GM18907 (cell line): ENCODE results near the gene ATG5.

Experiments
- ATAC-seq: cut with Tn5 transposase; IDR thresholded peaks from one replicate; pipeline ENCODE4 v1.9.1; 2021; ENCODE audit warnings: mild to moderate bottlenecking, moderate library complexity; ENCODE audit not compliant: unreplicated experiment

ATG5 gene

GRCh38 chr6:106134906-106135634 lies 190.5 kb downstream of the ATG5 start:
- no peak for ATAC-seq
